ENCODE results near the gene RGS17. TPM values are rescaled to one million over a fixed set of nuclear protein-coding genes. Genes with fewer than 3 reads are reported as not detected.

Gene RGS17
- total RNA-seq (not detected), total RNA-seq (0 to 0.08 reads per million in 2 donors)

DNA sequence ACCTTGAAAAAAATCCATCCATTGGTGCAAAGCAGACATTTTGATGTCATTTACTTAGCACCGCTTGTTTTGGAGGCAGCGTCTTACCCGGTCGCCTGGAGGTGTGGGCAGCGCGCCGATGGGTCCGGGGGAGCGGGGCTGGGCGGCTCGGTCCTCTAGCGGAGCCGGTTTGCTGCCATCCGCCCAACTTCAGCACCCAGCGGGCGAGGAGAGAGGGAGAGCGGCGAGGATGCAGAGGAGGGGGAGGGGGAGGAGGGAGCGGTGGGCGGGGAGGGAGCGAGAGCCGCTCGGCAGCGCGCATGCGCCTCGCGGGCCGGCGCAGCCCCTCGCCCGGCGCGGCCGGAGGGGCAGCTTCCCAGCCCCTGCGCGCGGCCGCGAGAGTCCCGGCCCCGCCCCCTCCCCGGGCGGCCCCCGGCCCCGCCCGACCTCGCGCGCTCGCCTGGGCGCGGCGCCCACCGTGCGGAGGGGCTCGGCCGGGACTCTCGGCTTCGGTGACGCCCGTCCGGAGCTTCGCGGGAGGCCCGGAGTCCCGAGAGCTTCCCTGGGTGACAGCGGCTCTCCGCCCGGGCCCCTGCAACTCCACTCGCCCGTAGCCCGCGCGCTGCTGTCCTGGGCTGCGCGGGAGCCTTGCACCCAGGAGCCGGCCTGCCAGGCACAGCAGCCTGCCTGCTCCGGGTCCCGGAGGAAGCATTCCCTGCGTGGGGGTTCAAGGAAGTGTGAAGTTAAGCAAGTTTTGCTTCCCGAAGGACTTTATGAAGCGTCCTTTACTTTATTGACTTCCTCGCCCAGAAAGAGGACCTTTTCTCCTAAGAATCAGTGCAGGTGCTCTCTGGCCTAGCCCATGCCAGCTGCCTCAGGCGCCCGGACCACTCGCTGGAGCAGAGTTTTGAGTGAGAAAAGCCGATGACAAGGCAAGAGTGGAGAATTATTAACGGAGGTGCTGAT lies at the start of gene RGS17:
RGS17 (minus strand) TSS at position 246 of the 945 bp plus-strand sequence. CDS start 87,264 bp downstream, outside the sequence.
- Mint-ChIP-seq H3K4me3 (peak within 1 kb of the TSS; percentile 91), H3K27me3 (peaks cover 41% of the 10 kb centered on the region), H3K36me3 (ENCODE audit: low read depth) (peaks cover 3% of the 10 kb centered on the region), H3K4me1 (peaks cover 13% of the 10 kb centered on the region), H3K27ac (no peak within 1 kb of the TSS)
- ATAC-seq (peak; percentile 72), DNase-seq (no peak)
- no peaks in the 10 kb centered on the region for H3K9me3 ChIP-seq (ENCODE audit: control insufficient read depth, low read length, poor library complexity, severe bottlenecking)

- H3K4me1 Mint-ChIP-seq = no peaks in the 10 kb centered on the region
- no peaks in the 10 kb centered on the region for H3K36me3 Mint-ChIP-seq (ENCODE audit: low read depth)
- H3K9me3 ChIP-seq (ENCODE audit: control insufficient read depth, low read length, poor library complexity, severe bottlenecking) = no peaks in the 10 kb centered on the region
- no peak overlapping the region for H3K27ac Mint-ChIP-seq
- no peak overlapping the region for H3K4me3 Mint-ChIP-seq
- no peak for ATAC-seq
- DNase-seq = no peak
- no peaks in the 10 kb centered on the region for H3K27me3 Mint-ChIP-seq
Observed at GRCh38 chr6:153172815-153173214, 41.7 kb upstream of the RGS17 start.

DNA sequence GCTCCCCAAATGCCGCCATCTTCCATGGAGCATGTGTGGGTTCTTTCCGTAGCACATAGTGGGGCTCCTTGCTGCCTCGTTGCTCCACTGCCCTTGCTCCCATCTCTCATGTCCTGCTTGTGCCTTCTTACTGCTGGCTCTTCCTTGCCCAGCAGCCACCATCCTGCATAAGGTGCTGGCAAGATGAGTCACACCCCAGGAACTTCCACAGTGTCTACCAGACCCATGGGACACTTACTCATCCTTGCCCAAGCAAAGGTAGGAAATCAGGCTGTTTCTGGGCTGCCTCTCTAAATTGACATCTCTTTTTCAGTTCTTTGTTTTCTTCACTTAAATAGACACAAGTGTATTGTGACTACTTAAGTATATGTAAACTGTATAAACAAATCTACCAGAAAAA lies 39.4 kb upstream of the RGS17 start:
- Mint-ChIP-seq H3K4me3 (no peak overlapping the region), H3K27ac (no peak overlapping the region), H3K27me3 (no peaks in the 10 kb centered on the region), H3K4me1 (no peaks in the 10 kb centered on the region), H3K36me3 (ENCODE audit: low read depth) (no peaks in the 10 kb centered on the region)
- no peak for ATAC-seq
- DNase-seq = no peak
- H3K9me3 ChIP-seq (ENCODE audit: control insufficient read depth, low read length, poor library complexity, severe bottlenecking) = no peaks in the 10 kb centered on the region

DNA sequence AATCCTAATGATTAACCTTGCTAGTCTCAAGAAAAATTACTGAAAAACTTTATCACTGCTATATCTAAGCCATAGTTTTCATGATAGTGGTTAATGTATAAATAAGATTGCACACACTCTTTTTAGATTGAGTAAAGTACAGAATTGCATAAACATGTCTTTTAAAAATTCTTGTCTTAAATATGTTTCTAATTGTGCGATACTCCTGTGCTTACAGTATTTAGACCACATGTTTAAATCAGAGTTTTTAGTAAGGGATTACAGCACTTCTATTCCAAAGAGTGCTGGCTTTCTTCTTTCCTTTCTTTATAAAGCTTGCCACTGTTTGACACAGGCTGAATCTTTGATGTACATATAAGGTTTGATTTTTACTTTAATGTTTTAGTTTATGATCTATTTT lies 36.8 kb upstream of the RGS17 start:
- Mint-ChIP-seq H3K4me3 (no peak overlapping the region), H3K27me3 (no peaks in the 10 kb centered on the region), H3K36me3 (ENCODE audit: low read depth) (no peaks in the 10 kb centered on the region), H3K4me1 (no peaks in the 10 kb centered on the region), H3K27ac (no peak overlapping the region)
- H3K9me3 ChIP-seq (ENCODE audit: control insufficient read depth, low read length, poor library complexity, severe bottlenecking) = no peaks in the 10 kb centered on the region
- DNase-seq (no peak), ATAC-seq (no peak)

- DNase-seq = no peak
- no peaks in the 10 kb centered on the region for H3K9me3 ChIP-seq (ENCODE audit: control insufficient read depth, low read length, poor library complexity, severe bottlenecking)
- no peaks in the 10 kb centered on the region for H3K27me3 Mint-ChIP-seq
- H3K4me1 Mint-ChIP-seq = no peaks in the 10 kb centered on the region
- no peak for ATAC-seq
- H3K4me3 Mint-ChIP-seq = no peak overlapping the region
- no peaks in the 10 kb centered on the region for H3K36me3 Mint-ChIP-seq (ENCODE audit: low read depth)
- no peak overlapping the region for H3K27ac Mint-ChIP-seq
Observed at GRCh38 chr6:153167061-153167891, 36.2 kb upstream of the RGS17 start.

- no peaks in the 10 kb centered on the region for H3K36me3 Mint-ChIP-seq (ENCODE audit: low read depth)
- H3K27ac Mint-ChIP-seq = no peak overlapping the region
- no peaks in the 10 kb centered on the region for H3K9me3 ChIP-seq (ENCODE audit: control insufficient read depth, low read length, poor library complexity, severe bottlenecking)
- no peak overlapping the region for H3K4me3 Mint-ChIP-seq
- H3K27me3 Mint-ChIP-seq = peaks cover 9% of the 10 kb centered on the region
- DNase-seq (no peak), ATAC-seq (no peak)
- H3K4me1 Mint-ChIP-seq = no peaks in the 10 kb centered on the region
Observed at GRCh38 chr6:153162646-153163045, 31.6 kb upstream of the RGS17 start.

GRCh38 chr6:153162172-153162571 lies 31.1 kb upstream of the RGS17 start:
- peaks cover 9% of the 10 kb centered on the region for H3K27me3 Mint-ChIP-seq
- H3K4me3 Mint-ChIP-seq = no peak overlapping the region
- no peaks in the 10 kb centered on the region for H3K4me1 Mint-ChIP-seq
- ATAC-seq (no peak), DNase-seq (no peak)
- H3K27ac Mint-ChIP-seq = no peak overlapping the region
- H3K9me3 ChIP-seq (ENCODE audit: control insufficient read depth, low read length, poor library complexity, severe bottlenecking) = no peaks in the 10 kb centered on the region
- no peaks in the 10 kb centered on the region for H3K36me3 Mint-ChIP-seq (ENCODE audit: low read depth)

DNA sequence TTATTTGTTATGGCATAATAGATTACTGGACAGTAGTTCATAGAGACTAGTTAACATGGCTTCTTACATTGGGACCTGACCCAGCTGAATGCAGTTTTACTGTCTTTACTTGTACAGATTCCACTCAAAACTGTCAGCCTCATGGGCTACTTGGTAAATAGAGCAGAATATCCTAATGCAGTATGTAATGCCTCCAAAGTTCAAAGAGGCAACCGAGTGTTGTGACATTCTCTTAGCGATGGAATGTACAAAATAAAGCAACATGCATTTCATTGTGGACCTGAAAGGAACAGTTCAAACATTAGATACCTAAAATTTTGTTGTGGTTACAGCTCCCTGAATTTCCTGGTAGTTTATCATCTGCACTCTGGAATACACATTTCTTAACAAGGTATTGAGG lies 29.1 kb upstream of the RGS17 start:
- Mint-ChIP-seq H3K4me1 (no peaks in the 10 kb centered on the region), H3K27me3 (peaks cover 9% of the 10 kb centered on the region), H3K27ac (no peak overlapping the region), H3K4me3 (no peak overlapping the region), H3K36me3 (ENCODE audit: low read depth) (no peaks in the 10 kb centered on the region)
- no peaks in the 10 kb centered on the region for H3K9me3 ChIP-seq (ENCODE audit: control insufficient read depth, low read length, poor library complexity, severe bottlenecking)
- no peak for DNase-seq
- ATAC-seq = no peak

GRCh38 chr6:153150752-153151440 lies 19.8 kb upstream of the RGS17 start:
- H3K4me1 Mint-ChIP-seq = no peaks in the 10 kb centered on the region
- no peak overlapping the region for H3K27ac Mint-ChIP-seq
- DNase-seq (no peak), ATAC-seq (no peak)
- H3K9me3 ChIP-seq (ENCODE audit: control insufficient read depth, low read length, poor library complexity, severe bottlenecking) = no peaks in the 10 kb centered on the region
- H3K4me3 Mint-ChIP-seq = no peak overlapping the region
- no peaks in the 10 kb centered on the region for H3K36me3 Mint-ChIP-seq (ENCODE audit: low read depth)
- H3K27me3 Mint-ChIP-seq = no peaks in the 10 kb centered on the region

GRCh38 chr6:153150371-153150751 lies 19.3 kb upstream of the RGS17 start:
- H3K4me1 Mint-ChIP-seq = no peaks in the 10 kb centered on the region
- H3K9me3 ChIP-seq (ENCODE audit: control insufficient read depth, low read length, poor library complexity, severe bottlenecking) = no peaks in the 10 kb centered on the region
- H3K4me3 Mint-ChIP-seq = no peak overlapping the region
- no peaks in the 10 kb centered on the region for H3K27me3 Mint-ChIP-seq
- no peak overlapping the region for H3K27ac Mint-ChIP-seq
- H3K36me3 Mint-ChIP-seq (ENCODE audit: low read depth) = no peaks in the 10 kb centered on the region
- ATAC-seq = no peak
- DNase-seq = no peak

- ATAC-seq (no peak), DNase-seq (no peak)
- H3K9me3 ChIP-seq (ENCODE audit: control insufficient read depth, low read length, poor library complexity, severe bottlenecking) = no peaks in the 10 kb centered on the region
- H3K4me3 Mint-ChIP-seq = no peak overlapping the region
- no peaks in the 10 kb centered on the region for H3K36me3 Mint-ChIP-seq (ENCODE audit: low read depth)
- no peak overlapping the region for H3K27ac Mint-ChIP-seq
- no peaks in the 10 kb centered on the region for H3K4me1 Mint-ChIP-seq
- no peaks in the 10 kb centered on the region for H3K27me3 Mint-ChIP-seq
Observed at GRCh38 chr6:153149891-153150290, 18.8 kb upstream of the RGS17 start.

GRCh38 chr6:153146413-153146812 lies 15.3 kb upstream of the RGS17 start:
- H3K4me1 Mint-ChIP-seq = no peaks in the 10 kb centered on the region
- no peaks in the 10 kb centered on the region for H3K27me3 Mint-ChIP-seq
- no peaks in the 10 kb centered on the region for H3K36me3 Mint-ChIP-seq (ENCODE audit: low read depth)
- no peak overlapping the region for H3K4me3 Mint-ChIP-seq
- ATAC-seq (no peak), DNase-seq (no peak)
- no peaks in the 10 kb centered on the region for H3K9me3 ChIP-seq (ENCODE audit: control insufficient read depth, low read length, poor library complexity, severe bottlenecking)
- H3K27ac Mint-ChIP-seq = no peak overlapping the region

- DNase-seq (no peak), ATAC-seq (no peak)
- Mint-ChIP-seq H3K36me3 (ENCODE audit: low read depth) (no peaks in the 10 kb centered on the region), H3K4me1 (no peaks in the 10 kb centered on the region), H3K27ac (no peak overlapping the region), H3K27me3 (no peaks in the 10 kb centered on the region), H3K4me3 (no peak overlapping the region)
- no peaks in the 10 kb centered on the region for H3K9me3 ChIP-seq (ENCODE audit: control insufficient read depth, low read length, poor library complexity, severe bottlenecking)
Observed at GRCh38 chr6:153145591-153145990, 14.5 kb upstream of the RGS17 start.

Data from T-helper 17 cell (primary cell).